ENCODE data around the gene VAV1. TPM values are rescaled to one million over a fixed set of nuclear protein-coding genes. Genes with fewer than 3 reads are reported as not detected.

VAV1 gene
- total and polyA plus RNA-seq, 2 of the 8 experiments (the other 6 are each of a cell fraction or from before 2014, with no cell fraction given): 0.21 to 0.22 TPM

DNA sequence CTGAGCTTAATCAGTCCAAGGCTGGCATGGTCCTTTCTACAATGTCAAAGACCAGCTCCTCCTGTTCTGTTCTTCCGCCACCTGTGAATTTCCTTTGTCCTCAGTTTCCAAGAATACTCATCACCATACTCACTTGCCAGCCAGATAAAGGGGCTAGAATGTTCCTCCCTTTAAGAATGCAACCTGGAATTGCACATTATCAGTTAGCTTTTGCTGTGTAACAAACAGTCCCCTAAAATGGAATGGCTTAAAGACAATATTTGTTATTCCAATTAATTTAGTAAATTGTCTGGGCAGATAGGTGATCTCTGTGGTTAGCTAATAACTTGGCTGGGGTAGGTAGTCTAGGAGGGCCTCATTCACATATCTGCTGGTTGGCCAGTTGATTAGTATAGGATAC is 36.0 kb downstream of the VAV1 start:
- ChIA-PET POLR2A (ENCODE audit: partially characterized antibody) (no interaction called here), CTCF (ENCODE audit: partially characterized antibody) (interaction anchor here (0.6 to 1.7 kb wide), 3 partner anchors 55 to 273 kb away, joined by 3 to 5 read pairs (median 3); no protein-coding TSS in a partner anchor)
- H3K27ac ChIP-seq (ENCODE audit: low read depth, low read length): no peak overlapping the region
- FAIRE-seq (no peak), DNase-seq (ENCODE audit: low read depth in 1 of 2, low spot score in 2 of 2) (no peak)
- H2BK5ac ChIP-seq (ENCODE audit: low read depth, low read length): no peak overlapping the region
- no peak overlapping the region for H2BK20ac ChIP-seq (ENCODE audit: low read length)
- no peak overlapping the region for H4K8ac ChIP-seq (ENCODE audit: extremely low read depth, insufficient read depth, low read length)
- H3K9me3 ChIP-seq (ENCODE audit: insufficient read depth in 2 of 2, low read depth in 1 of 2, low read length in 1 of 2): peaks cover 14 to 48% of the 10 kb centered on the region in 2 experiments; a peak in 3 of 4 replicates
- no peak overlapping the region for H2AFZ ChIP-seq (ENCODE audit: low read length)
- no peak overlapping the region for H4K5ac ChIP-seq (ENCODE audit: insufficient read length, low read depth, low read length)
- H3K9ac ChIP-seq (replicated peaks in 1 of 4; ENCODE audit: extremely low read depth in 1 of 4, low read depth in 3 of 4, low read length in 3 of 4): no peak overlapping the region
- H3K4me3 ChIP-seq (ENCODE audit: extremely low read depth in 1 of 4, insufficient read depth in 2 of 4, low read depth in 3 of 4, low read length in 4 of 4): no peak overlapping the region
- H3K79me1 ChIP-seq (ENCODE audit: low read depth, low read length): no peaks in the 10 kb centered on the region
- no peak overlapping the region for H2BK15ac ChIP-seq (ENCODE audit: low read length)
- WGBS, 2 experiments (ENCODE audit: extremely low coverage in 1 of 2, insufficient coverage in 1 of 2, insufficient read length in 1 of 2, insufficient replicate concordance in 2 of 2, low coverage in 1 of 2, low lambda C conversion rate in 2 of 2, missing lambda C conversion rate in 1 of 2): 87% methylated on average over 1 of the region's 1 CpG; no CpG with 5 or more reads in 1 of the 2 experiments
- H4K91ac ChIP-seq (replicated peaks; ENCODE audit: insufficient read length, low read length): no peak overlapping the region
- no peak overlapping the region for H3K56ac ChIP-seq (replicated peaks; ENCODE audit: insufficient read length, low read depth, low read length)
- H2BK120ac ChIP-seq (replicated peaks; ENCODE audit: low read depth, low read length): no peak overlapping the region
- peaks cover 2% of the 10 kb centered on the region; the same call in 1 of the 2 replicates for H3K23me2 ChIP-seq (ENCODE audit: low read depth, low read length)
- no peak overlapping the region for H3K4me2 ChIP-seq (ENCODE audit: insufficient read depth in 1 of 2, low read depth in 2 of 2, low read length in 2 of 2)
- no peak overlapping the region for H3K14ac ChIP-seq (ENCODE audit: insufficient read length)
- no peaks in the 10 kb centered on the region for H3K36me3 ChIP-seq (ENCODE audit: control insufficient read depth in 2 of 4, insufficient read depth in 4 of 4, low read length in 3 of 4)
- H3K23ac ChIP-seq (ENCODE audit: insufficient read length): no peak overlapping the region
- no peak overlapping the region for H2AK5ac ChIP-seq (ENCODE audit: low read depth, low read length)
- H3K18ac ChIP-seq (ENCODE audit: extremely low read depth, low read length): no peak overlapping the region
- H2BK12ac ChIP-seq (ENCODE audit: low read depth, low read length): no peak overlapping the region
- no peaks in the 10 kb centered on the region for H3K4me1 ChIP-seq (replicated peaks in 1 of 4; ENCODE audit: control insufficient read depth in 3 of 4, insufficient read depth in 4 of 4, low read length in 3 of 4)
- no peaks in the 10 kb centered on the region for H4K20me1 ChIP-seq (replicated peaks in 1 of 2; ENCODE audit: control insufficient read depth in 1 of 2, insufficient read depth in 2 of 2, low read length in 2 of 2)
- no peaks in the 10 kb centered on the region for H3K79me2 ChIP-seq (ENCODE audit: control insufficient read depth in 1 of 2, insufficient read depth in 2 of 2, low read length in 2 of 2)
- no peaks in the 10 kb centered on the region for H3K27me3 ChIP-seq (replicated peaks in 1 of 4; ENCODE audit: control insufficient read depth in 3 of 4, extremely low read depth in 1 of 4, insufficient read depth in 3 of 4, low read length in 3 of 4)
- no peak overlapping the region for H3K4ac ChIP-seq (replicated peaks; ENCODE audit: insufficient read length, low read depth, low read length)
- TF ChIP-seq TAF7 (optimal IDR thresholded peaks at IDR 0.05; ENCODE audit: borderline replicate concordance, low read depth, low read length) (no peak), RFX5 (IDR thresholded peaks at IDR 0.05; ENCODE audit: borderline replicate concordance, low read depth, low read length) (no peak), E2F6 (IDR thresholded peaks at IDR 0.05) (no peak), USF2 (IDR thresholded peaks at IDR 0.05; ENCODE audit: low read length) (no peak), POLR2A (IDR thresholded peaks at IDR 0.05; ENCODE audit: control extremely low read depth in 1 of 2, low read depth in 2 of 2, low read length in 2 of 2) (no peak), CTBP2 (IDR thresholded peaks at IDR 0.05; ENCODE audit: borderline replicate concordance, insufficient read depth, insufficient read length, low read length) (no peak), BCL11A (IDR thresholded peaks at IDR 0.05; ENCODE audit: low read depth in 2 of 2, low read length in 2 of 2) (no peak), CREB1 (IDR thresholded peaks at IDR 0.05) (no peak), NANOG (IDR thresholded peaks at IDR 0.05; ENCODE audit: insufficient read depth, low read depth, low read length, poor library complexity, severe bottlenecking) (no peak), ASH2L (IDR thresholded peaks at IDR 0.05; ENCODE audit: low read length) (no peak), RXRA (IDR thresholded peaks at IDR 0.05; ENCODE audit: insufficient read depth, low read depth, low read length) (no peak), SIN3A (conservative IDR thresholded peaks at IDR 0.05 in 1 of 2, IDR thresholded peaks at IDR 0.05 in 1 of 2; ENCODE audit: low read depth in 1 of 2, low read length in 2 of 2) (no peak), SP1 (IDR thresholded peaks at IDR 0.05; ENCODE audit: low read depth, low read length) (no peak)

All from H1 (cell line).